GM19240 (cell line): Measurements from ENCODE around the gene GGNBP2.
A peak's percentile ranks its signal among the peaks of the same experiment; 100 is the strongest.
"Not testable (repeated sequence)": the region's sequence is repeated elsewhere in the genome, so short reads cannot be mapped to it uniquely, and the experiment has no call there.

ENCODE experiments used
- DNase-seq: peaks from one replicate; pipeline ENCODE4 v3.0.0; 2011; ENCODE audit warnings: low spot score; ENCODE audit not compliant: insufficient read length

GGNBP2 gene

GRCh38 chr17:36544307-36545076 is at the start of gene GGNBP2:
TSS of gene GGNBP2 (plus strand) at chr17:36544919. CDS start at chr17:36545725, 806 bp downstream.
- peak; percentile 37 for DNase-seq

GRCh38 chr17:36495076-36495578 is 49.6 kb upstream of the GGNBP2 start:
- DNase-seq: no peak

GRCh38 chr17:36496018-36496789 is 48.5 kb upstream of the GGNBP2 start:
- DNase-seq: no peak

GRCh38 chr17:36498155-36498554 is 46.6 kb upstream of the GGNBP2 start:
- no peak for DNase-seq

- DNase-seq: no peak
Observed at GRCh38 chr17:36498560-36499300, 46.0 kb upstream of the GGNBP2 start.

- no peak for DNase-seq
Observed at GRCh38 chr17:36500745-36501225, 43.9 kb upstream of the GGNBP2 start.

- no peak for DNase-seq
Observed at GRCh38 chr17:36501351-36501750, 43.4 kb upstream of the GGNBP2 start.

- no peak for DNase-seq
Observed at GRCh38 chr17:36501963-36502362, 42.8 kb upstream of the GGNBP2 start.

- DNase-seq: no peak
Observed at GRCh38 chr17:36503456-36504155, 41.1 kb upstream of the GGNBP2 start.

- no peak for DNase-seq
Observed at GRCh38 chr17:36504156-36504545, 40.6 kb upstream of the GGNBP2 start.

- DNase-seq: no peak
Observed at GRCh38 chr17:36505171-36505570, 39.5 kb upstream of the GGNBP2 start.

GRCh38 chr17:36506249-36506826 is 38.4 kb upstream of the GGNBP2 start:
- DNase-seq: no peak

GRCh38 chr17:36506831-36507230 is 37.9 kb upstream of the GGNBP2 start:
- DNase-seq: no peak

- DNase-seq: no peak
Observed at GRCh38 chr17:36507266-36507665, 37.5 kb upstream of the GGNBP2 start.

- DNase-seq: not testable (repeated sequence)
Observed at GRCh38 chr17:36508439-36508838, 36.3 kb upstream of the GGNBP2 start.

- no peak for DNase-seq
Observed at GRCh38 chr17:36509272-36509985, 35.3 kb upstream of the GGNBP2 start.

GRCh38 chr17:36510636-36511035 is 34.1 kb upstream of the GGNBP2 start:
- DNase-seq: no peak

GRCh38 chr17:36511216-36511615 is 33.5 kb upstream of the GGNBP2 start:
- DNase-seq: no peak

GRCh38 chr17:36512641-36513040 is 32.1 kb upstream of the GGNBP2 start:
- DNase-seq: no peak

- DNase-seq: no peak
Observed at GRCh38 chr17:36514856-36515255, 29.9 kb upstream of the GGNBP2 start.
